ENCODE results near the gene KBTBD4.
A peak's percentile ranks its signal among the peaks of the same experiment; 100 is the strongest.

The KBTBD4 gene

DNA sequence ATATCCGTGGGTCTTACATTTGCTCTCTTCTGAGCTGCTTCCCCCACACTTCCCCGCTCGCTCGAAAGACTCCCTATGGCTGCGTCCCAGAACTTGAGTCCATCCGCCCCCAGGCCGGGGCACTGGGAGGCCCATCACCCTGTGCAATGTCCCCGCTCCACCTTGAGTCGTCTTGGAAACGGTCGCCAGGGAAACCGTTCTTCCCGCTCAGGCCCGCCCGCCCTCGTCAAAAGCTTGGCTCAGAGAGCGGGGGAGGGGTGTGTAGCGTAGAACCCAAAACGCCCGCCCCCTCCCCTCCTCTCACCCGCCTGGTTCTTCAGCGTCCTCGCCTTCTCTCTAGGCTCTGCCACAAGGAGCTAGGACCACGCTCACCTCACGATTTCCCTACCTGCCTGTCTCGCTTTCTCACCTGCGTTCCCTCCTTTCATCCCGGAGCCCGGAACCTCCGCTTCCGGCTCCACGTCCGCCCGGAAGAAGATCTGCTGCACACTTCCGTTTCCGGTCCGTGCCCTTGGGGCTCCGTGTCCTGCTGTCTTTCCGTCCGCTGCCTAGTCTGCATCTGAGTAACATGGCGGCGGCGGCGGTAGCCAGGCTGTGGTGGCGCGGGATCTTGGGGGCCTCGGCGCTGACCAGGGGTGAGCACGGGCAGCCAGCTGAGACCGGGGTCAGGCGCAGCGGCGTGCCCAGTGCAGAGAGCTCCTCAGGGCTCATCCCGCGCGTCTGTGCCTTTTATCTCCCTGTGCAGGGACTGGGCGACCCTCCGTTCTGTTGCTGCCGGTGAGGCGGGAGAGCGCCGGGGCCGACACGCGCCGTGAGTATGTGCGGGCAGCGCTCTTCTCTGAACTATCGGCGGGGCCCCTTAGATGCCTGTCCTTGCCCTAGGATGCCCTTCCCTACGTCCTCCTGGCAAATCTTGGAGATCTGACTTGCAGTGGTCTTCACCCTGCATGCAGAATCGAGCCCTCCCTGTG lies at the start of gene KBTBD4, which contains the start of gene NDUFS3:
KBTBD4 (minus strand) TSS at position 447 of the 971 bp plus-strand sequence; CDS start at position 428, 19 bp downstream.
NDUFS3 (plus strand) TSS at position 551 of the 971 bp plus-strand sequence; CDS start at position 569, 18 bp downstream.
- peak; percentile 85 for DNase-seq

DNA sequence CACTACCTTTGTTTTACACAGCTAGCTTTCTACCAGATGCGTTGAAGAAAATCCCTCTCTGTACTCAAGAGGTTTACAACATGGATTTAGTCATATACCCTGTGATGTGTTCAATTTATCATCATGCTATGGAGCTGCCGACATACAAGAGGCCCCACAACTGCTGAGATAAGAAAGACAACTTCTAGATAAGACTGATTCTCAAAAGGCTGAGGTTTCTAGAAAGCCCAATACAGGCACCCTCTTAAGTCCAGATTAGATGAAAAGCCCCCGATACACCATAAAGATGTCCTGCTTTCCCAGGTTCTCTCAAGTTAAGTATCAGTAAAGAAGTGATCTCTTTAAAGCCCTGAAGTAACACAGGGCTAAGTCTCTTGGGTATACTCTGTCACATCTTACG lies 49.3 kb upstream of the KBTBD4 start:
- DNase-seq = no peak

DNA sequence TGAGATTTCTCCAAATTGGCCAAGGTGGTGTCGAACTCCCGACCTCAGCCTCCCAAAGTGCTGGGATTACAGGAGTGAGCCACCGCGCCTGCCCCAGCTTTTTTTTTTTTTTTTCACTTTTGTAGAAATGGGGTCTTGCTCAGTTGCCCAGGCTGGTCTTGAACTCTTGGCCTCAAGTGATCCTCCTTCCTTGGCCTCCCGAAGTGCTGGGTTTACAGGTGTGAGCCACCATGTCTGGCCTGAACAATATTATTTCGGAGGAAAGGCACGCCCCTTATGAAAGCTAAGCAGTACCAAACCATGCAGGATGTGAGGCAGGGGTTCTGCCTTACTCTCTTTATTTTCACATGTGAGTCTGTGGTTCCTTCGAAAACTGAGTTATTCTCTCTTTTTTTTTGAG lies 47.5 kb upstream of the KBTBD4 start:
- DNase-seq = no peak

DNA sequence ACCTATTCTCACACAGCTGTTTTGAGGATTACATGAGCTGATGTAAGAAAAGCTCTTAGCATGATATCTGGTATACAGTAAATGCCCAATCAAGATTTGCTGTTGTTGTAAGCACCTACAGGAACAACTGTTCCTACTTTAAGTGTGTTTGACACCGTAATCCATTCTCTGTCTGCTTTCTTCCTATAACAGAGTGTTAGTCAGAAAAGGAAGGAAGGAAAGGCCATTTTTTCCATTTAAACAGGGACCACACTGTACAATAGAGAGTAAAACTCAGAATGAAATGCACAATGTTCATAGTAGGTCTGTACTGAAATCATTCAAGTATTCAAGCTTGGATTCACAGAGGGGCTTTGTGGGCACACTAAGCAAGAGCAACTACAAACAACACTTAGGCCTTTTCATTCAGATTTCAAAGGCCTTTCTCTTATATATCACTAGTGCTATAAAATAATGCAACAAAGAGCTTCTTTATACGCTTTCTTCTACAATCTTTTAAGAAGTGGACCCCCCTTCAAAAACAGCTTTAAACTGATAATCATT lies 42.1 kb upstream of the KBTBD4 start:
- no peak for DNase-seq

DNA sequence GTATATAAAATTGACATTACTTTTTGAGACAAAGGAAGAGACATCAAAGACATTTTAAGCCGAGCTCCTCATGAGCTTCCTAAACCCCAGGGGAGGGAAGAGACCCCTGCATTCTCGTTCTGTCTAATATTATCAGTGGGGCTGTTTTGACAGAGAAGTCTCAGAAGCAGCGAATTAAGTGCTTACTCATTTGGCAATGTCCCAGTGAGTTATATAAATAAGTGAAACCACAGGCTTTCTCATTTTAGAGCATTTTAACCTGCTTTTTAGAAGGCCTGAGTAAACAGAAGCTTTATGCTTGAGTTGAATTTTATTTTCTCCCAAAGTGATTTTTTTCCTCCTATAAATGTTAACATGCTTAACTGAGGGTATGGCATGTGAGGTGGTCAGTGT lies 38.6 kb upstream of the KBTBD4 start:
- no peak for DNase-seq

DNA sequence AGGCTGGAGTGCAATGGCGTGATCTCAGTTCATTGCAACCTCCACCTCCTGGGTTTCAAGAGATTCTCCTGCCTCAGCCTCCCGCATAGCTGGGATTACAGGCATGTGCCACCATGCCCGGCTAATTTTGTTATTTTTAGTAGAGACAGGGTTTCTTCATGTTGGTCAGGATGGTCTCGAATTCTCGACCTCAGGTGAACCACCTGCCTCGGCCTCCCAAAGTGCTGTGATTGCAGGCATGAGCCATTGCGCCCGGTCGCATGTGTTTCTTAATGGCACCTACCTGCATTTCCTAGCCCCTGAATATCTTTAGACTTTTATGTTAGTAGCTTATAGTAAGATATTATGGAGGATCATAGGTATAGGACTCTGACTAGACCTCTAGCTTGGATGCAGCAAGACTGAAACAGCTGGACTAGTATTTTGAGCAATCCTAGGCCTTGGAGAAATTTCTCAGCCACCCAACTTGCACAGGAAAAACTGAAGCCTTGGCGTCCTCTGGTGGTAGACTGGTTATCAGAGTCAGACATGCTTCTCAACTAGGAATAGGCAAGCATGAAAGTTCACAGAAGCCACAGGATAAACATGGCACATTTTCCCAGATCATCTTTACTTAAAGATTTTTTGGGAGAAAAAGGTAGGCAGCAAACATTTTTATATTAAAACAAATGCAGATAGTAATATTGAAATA lies 38.1 kb upstream of the KBTBD4 start:
- DNase-seq = no peak

DNA sequence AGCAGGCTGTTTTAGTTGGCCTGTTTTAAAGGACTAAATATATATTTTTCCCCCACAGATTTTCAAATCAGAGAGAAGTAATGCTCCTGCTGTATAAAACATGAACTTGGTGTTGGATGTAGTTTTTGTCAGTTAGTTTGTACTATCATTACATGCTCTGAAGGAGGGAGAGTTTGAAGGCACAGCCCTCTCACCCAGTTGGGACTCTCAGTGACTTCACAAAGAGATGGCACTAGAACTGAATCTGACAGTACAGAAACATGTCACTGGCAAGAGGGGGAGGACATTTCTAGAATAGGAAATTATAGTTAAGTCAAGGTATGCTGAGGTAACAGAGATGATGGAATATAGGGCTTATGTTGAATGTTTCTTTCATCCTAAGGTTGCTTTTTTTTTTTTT lies 36.5 kb upstream of the KBTBD4 start:
- DNase-seq = no peak

DNA sequence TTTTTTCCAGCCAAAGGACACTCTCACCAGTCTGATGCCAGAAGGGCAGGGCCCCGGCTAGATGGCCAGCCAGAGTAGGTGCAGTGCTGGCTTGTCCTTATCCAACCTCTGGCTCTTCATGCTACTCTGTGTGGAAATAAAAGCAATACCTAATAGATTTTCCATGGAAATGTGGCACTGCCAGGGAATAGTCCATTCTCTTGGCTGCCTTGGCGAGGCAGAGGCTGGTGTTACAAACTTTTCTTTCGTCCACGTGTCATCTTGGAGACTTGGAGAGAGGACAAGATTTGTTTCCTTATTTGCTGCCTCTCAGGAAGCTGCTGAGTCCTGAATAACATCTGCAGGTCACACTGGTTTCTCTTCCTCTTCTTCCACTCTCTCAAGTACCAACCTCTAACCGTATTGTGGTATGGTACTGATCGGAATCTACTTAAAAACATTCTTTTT lies 32.6 kb upstream of the KBTBD4 start:
- no peak for DNase-seq

DNA sequence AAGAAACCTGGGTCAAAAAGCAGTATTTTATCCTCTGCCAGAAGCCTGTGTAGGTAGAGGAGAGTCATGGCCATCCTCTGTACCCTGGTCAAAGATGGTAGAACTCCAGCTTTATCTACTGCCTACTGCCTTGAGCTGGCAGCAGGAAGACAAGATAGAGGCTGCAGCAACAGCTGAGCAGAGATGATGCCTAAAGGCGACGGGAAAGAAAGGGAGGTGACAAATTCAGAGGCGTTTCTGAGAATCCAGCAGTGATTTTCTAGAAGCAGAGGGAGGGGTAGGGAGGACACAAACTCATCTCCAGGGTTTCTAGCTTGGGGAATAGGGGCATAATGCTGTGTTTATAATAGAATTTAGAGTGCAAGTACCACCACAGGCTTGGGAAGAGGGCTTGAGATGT lies 30.9 kb upstream of the KBTBD4 start:
- DNase-seq = no peak

DNA sequence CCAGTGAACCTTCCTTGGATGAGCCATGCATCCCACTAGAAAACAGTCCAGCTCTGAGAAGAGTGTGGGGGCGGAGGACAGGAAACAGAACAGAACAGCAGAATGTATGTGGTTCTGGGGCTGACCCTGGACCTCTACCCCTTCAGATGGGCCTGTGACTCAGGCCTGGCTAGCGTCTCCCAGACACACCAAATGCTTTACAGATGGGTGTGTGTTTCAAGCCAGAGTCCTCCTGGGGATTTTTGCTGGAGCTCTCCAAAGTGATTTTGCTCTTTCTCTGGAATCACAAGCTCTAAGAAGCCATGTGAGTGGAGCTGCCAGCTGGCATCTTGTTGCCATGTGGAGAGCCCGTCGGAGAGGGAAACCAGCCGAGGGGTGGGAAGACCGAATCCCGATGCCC lies 28.6 kb upstream of the KBTBD4 start:
- no peak for DNase-seq

DNA sequence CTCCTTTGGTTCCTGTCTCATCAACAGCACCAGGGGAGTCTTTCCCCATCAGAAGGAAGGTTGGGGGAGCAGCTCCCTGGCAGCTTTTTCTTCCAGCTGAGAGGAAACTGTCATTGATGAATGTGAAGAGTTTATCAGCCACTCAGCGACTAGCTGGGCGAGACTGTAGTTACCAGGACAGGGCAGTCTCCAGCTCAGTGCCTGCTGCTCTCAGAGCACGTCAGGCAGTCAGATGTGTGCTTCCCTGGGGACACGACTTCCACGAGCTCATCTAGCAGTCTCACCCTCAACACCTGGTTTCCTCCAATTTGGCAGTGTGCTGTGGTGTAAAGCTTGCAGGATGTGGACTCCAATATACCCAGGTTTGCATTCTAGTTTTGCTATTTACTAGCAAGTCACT lies 28.0 kb upstream of the KBTBD4 start:
- DNase-seq = no peak

DNA sequence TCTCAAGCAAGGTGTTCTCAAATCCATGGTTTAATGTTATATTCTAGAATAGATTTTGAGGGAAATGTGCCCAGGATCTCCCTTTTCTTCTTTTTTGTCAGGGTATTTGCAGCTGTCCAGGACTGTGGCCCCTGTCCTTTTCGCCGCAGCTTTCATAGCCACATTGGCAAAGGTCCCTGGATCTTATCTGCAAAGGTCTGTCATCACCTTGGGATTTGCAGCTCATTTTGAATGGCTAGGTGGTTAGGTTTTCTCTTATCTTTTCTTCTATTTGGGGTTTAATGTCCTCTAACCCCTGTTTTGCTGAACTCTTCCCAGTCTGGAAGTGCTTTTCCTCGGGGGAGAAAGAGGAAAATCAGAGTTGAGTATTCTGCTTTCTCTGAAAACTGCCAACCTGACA lies 27.2 kb upstream of the KBTBD4 start:
- DNase-seq = no peak

DNA sequence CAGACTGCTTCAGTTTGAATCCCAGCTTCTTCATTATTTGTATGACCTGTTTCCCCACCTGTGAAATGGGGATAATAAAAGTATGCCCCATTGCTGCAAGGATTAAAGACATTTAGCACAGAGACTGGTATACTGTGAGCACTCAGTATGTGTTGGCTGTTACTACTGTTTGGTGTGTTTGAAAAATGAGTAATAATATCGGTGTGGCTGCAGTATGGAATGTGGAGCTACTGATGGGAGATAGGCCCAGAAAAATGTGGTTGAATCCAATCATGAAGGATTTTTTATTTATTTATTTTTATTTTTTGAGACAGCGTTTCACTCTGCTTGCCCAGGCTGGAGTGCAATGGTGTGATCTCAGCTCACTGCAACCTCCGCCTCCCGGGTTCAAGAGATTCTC lies 24.5 kb upstream of the KBTBD4 start:
- DNase-seq = no peak

DNA sequence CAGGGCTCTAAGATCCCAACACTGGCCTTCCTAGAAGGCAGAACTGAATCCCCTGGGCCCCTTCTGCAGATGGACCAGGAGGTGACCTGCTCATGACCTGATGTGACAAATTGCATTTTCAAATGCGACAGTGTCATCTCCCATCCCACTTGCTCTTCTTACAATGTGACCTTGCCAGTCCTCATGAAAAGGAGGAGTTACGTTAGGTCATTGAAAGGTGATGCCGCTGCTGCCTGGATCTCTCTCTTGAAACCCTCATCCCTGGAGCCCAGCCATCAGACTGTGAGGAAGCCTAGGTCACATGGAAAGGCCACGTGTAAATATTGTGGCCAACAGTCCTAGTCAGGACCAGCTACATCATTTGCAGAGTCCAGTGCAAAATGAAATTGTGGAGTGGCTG lies 21.1 kb upstream of the KBTBD4 start:
- no peak for DNase-seq

DNA sequence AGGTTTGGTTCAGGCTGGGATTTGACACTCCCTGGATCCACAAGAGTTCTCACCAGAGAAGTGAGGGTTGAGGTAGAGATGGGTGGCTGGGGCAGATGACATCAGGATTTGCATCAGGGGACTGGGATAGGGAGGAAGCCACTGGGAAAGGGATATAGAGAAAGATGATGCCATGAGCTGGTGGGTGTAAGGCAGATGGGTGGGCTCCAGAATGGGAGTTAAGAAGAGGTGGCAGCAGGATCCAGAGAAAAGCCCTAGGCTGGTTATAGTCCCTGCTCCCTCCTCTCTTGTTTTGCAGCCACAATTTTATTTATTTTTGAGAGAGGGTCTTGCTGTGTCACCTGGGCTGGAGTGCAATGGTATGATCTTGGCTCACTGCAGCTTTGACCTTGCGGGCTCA lies 17.2 kb upstream of the KBTBD4 start:
- no peak for DNase-seq

DNA sequence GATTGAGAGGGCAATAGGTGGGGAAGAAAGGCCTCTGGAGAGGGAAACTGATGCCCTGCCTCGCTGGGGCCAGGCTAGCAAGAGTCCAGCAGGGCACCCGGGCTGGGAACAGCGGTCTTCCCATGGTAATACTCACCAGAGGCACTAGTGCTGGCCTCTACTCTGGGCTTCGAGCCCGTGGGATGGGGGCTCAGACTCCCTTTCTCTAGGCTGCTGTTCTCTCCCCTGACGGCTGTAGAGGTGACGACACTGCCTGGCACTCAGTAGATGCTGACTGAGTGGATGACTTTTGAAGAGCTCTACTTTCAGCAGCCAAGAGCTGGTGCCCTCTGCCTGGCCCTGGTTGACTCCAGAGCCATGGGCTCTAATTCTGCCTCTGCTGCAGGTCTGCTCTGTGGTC lies 16.3 kb upstream of the KBTBD4 start:
- no peak for DNase-seq

DNA sequence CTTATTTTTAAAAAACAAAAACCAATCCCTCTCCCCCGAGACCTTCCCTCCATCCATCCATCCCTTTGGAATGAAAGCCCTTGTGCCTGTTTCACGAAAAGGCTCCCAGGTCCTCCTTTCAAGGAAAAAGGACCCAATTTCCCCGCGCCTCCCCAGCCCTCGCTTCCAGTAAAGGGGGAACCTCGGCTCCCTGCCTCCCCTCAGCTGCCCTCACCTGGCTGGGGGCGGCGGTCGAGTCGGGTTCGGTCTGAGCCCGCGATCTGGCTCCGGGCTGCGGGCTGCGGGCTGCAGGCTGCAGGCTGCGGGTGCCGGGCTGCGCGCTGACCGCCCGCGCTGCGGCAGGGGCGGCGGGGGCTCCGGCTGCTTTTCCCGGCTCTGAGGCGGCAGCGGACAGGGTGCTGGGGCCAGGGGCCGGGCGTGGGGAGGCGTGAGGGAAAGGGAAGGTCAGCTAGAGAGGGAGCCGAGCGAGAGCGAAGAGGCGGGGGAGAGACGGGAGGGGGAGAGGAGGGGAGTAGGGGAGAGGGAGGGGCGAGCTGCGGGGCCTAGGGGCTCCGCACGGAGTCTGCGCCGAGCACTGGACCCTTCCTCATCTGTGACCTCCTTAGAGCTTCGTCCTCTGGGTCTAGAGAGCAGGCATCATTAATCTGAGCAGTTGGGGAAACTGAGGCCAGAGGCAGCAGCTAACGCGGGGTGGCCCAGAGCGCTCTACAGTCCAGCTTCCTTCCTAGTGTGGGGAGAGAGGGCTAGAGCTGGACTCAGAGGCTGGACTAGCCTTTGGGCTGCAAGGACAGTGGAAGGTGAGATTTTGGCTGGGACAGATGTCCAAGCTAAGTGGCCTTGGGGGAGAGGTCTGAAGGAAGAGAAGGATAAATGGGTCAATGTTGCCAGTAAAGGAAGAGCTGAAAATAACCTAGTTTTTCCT lies 15.4 kb upstream of the KBTBD4 start, which contains the start of gene C1QTNF4:
C1QTNF4 (minus strand) TSS at position 478 of the 922 bp plus-strand sequence. CDS start 3,601 bp downstream, outside the sequence.
- DNase-seq = no peak

DNA sequence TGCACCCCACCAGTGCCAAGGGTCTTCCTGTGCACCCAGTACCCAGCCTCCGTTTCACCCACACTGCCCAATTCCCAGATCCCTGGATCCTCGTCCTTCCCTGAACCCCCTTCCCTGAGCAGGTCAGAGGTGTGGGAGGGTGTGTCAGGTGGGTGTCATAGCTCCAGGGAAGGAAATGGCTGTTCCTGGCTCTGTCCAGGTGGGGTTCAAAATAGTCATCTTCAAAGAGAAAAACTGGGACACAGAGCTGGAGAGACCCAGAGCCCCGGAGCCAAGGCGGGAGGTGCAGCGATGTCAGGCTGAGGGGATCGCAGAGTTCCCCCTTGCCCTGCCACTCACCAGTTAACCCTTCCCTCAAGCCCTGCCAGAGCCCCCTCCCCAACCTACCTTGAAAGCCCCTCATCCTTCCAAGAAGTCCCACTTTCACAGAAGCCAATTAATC lies 14.7 kb upstream of the KBTBD4 start:
- DNase-seq = no peak

DNA sequence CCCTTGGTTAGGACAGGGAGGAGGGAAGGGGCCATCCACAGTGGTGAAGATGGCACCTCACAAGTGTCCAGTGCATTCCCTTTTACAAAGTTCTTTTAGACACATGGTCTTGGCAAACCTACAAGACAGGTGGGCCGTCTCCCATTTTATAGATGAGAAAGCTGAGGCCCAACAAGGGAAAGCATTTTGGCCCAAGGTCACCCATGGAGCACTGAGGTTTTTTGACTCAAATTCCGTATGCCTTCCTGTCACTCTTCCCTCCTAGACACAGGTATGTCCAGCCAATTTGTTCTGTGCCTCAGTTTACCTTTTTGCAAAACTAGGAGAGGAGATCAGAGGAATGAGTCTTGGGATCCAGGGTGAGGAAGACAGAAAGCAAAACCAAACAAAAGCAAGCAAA lies 14.2 kb upstream of the KBTBD4 start:
- no peak for DNase-seq

DNA sequence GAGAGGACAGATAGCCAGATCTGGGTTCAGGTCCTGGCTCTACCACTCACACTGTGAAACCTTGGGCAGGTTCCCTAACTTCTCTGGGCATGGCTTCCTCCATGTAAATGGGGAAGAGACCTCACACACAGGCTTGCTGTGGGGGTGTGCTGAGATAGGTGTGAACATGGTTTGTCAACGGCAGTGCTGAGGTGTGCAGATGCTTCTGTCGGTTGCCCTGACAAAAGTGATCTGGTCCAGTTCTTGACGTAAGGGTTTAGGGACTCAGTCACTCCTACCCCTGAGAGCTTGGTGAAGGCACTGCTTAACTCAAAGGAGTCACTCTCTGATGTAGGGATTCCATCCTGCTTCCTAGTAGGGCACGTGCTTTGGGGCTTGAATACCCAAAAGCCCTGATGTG lies 13.5 kb upstream of the KBTBD4 start:
- DNase-seq = no peak

DNA sequence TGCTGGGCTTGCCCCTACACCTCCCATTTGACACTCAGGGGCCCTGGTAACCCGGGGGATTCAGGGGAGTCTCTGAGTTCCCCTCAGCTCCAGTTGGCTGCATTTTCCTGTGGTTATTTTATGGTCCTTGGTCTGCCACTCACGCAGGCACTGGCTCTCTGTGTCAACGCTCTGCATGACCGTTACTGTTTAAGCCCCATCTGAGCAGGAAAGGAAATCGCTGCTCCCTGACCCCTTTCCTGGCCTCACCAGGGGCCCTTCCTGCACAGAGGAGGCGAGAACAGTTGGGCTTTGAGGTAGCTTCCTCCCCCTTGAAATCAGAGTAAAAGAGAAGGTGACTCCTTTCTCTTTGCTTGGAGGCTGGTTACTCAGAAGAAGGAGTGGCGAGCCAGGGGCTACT lies 13.0 kb upstream of the KBTBD4 start:
- no peak for DNase-seq
